WI38 (cell line): ENCODE data around the gene OAT.

Experiments used
- H3K4me3 ChIP-seq: 2 replicates; pipeline ENCODE4 v1.5.1; 2011; ENCODE audit warnings: low read depth, mild to moderate bottlenecking, control low read depth, low read length
- TF ChIP-seq, protein P1 (sequence below): IDR thresholded peaks from 2 replicates; pipeline ENCODE4 v1.5.1; 2012; ENCODE audit warnings: low read depth, mild to moderate bottlenecking, control low read depth, low read length

Gene OAT

DNA sequence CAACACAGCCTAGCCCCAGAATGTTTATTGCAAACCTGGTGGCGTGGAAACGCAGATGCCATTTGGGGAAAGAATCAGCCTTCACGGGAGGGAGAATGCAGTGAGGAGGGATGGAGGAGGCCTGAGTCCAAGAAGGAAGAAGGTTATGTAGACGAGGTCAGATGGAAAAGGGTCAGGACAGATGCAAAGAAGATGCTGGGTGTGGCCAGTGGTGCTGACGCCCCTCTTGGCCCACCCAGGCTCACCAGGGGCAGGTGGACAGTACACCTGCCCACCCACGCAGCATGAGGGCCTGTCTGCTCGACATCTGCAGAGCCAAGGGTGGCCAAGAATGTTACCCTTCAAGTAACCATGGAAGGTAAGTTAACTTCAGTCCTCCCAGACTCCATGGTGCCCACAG is 40.5 kb downstream of the OAT start:
- TF ChIP-seq, protein P1, sequence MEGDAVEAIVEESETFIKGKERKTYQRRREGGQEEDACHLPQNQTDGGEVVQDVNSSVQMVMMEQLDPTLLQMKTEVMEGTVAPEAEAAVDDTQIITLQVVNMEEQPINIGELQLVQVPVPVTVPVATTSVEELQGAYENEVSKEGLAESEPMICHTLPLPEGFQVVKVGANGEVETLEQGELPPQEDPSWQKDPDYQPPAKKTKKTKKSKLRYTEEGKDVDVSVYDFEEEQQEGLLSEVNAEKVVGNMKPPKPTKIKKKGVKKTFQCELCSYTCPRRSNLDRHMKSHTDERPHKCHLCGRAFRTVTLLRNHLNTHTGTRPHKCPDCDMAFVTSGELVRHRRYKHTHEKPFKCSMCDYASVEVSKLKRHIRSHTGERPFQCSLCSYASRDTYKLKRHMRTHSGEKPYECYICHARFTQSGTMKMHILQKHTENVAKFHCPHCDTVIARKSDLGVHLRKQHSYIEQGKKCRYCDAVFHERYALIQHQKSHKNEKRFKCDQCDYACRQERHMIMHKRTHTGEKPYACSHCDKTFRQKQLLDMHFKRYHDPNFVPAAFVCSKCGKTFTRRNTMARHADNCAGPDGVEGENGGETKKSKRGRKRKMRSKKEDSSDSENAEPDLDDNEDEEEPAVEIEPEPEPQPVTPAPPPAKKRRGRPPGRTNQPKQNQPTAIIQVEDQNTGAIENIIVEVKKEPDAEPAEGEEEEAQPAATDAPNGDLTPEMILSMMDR: no peak
- H3K4me3 ChIP-seq: no peak overlapping the region

DNA sequence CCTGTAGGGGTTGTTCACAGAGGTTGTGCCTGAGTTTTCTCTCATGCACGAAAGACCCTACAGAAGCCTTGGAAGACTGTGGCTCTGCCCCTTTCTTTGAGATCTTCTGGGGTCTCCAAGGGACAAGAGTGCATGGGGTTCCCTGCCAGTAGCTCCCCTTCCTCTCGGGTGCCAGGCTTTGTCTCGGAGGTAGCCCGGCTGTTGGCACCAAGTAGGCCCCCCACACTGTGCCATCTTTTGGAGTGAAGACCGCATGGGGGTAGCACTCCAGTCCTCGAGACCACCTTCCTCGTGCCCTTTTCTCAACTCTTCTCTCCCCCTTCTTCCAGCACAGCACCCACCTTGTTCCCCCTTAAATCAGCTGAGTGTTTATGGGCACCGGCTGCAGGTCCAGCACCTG is 41.6 kb downstream of the OAT start:
- no peak overlapping the region for H3K4me3 ChIP-seq
- TF ChIP-seq, protein P1: no peak

DNA sequence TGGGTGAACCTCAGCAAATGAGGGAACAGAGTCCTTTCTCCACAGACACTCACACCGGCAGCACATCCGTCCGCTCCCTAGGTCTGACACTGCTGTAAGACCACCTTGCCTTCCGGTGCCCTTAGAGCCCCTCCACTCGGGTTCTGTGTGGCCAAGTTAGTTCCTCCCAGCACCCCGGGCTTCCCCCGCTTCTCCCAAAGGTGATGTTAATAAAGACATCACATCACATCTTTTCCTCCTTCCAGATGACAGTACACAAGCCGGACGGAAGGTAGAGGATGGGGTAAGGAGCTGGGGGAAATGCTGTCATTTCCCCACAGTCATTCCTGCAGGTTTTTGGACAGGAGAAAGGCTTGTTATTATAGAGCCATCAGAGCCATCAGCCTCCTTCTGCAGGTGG is 42.3 kb downstream of the OAT start:
- TF ChIP-seq, protein P1: no peak
- no peak overlapping the region for H3K4me3 ChIP-seq

DNA sequence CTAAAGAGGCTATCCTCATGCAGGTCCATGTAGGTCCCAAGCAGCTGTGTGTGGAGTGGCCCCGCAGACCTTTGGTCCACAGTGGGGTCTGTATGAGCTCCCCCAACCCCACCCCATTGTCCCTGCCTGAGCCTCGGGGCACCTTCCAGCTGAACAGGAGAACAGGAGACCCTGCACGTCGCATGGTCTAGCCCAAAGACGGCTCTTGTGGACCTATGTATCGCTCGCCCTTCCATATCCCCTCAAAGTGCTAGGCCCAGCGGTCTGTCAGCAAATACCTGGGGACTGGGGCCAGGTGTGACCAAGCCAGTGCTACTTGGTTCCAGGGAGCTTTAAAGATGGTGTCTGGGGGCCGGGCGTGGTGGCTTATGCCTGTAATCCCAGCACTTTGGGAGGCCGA is 43.0 kb downstream of the OAT start:
- H3K4me3 ChIP-seq: no peak overlapping the region
- TF ChIP-seq, protein P1: no peak

DNA sequence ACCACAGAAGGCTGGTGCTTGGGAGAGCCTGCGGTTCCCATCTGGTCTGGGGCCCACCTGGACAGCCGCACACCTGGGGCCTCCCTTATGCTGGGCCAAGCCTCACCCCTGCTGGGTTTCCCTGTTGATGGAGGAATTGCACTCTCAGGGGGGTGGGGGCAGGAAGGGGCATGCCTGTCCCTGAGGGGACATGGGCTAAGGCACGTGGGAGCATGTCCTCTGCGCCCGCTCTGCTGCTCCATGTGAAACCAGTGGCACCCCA is 43.4 kb downstream of the OAT start:
- H3K4me3 ChIP-seq: no peak overlapping the region
- TF ChIP-seq, protein P1: no peak

DNA sequence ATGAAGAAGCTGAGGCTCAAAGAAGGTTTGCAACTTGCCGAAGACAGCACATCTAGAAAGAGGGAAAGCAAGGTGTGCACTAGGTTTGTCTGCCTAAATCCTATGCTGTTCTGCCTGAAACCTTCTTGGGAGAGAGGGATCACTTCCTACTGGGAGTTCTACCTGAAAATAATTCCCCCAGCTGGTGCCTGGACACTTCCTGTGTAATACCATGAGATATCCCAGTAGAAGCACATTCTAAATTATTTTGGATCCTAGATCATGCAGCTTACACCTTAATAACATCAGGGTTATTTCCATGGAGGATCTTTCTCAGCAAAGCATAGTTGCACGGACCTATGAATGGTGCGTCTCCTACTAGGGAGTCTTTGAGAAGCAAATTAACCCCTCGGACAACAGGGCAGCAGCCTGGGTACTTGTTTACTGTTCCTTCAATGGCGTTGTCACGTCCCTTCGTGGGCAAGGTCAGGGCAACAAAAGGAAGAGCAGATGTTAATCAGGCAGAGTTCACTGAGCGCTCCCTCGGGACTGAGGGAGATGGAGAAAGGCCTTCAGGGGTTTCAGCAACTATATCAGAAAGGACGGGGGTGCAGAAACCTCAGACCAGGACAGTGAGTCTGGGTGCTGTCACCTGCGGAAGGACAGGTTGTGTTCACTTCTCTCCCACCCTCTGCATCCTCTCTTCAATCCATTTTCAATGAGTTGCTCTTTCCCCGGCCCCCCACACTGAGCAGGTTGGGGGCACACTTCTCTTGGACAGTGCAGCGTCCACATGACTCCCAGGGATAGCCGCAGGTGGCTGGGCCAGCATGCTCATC is 44.0 kb downstream of the OAT start:
- TF ChIP-seq, protein P1: no peak
- H3K4me3 ChIP-seq: no peak overlapping the region

DNA sequence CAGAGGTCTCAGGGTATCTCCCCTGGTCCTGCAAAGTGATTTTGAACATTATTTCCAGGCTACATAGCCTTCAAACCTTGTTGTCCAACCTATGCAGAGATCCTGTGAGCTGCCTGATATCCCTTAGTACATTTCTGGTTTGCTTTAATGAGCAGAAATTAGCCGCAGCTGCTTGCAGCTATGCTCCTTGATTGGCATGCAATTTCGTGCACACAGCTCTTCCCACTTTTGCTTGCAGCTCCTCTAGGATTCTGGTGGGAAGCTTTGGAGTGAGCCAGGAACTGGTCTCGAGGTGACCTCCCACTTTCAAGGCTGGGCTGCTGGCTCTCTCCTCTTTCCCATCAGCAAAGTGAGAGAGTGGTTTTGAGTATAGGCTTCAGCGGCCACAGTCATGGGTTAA is 45.8 kb downstream of the OAT start:
- TF ChIP-seq, protein P1: no peak
- no peak overlapping the region for H3K4me3 ChIP-seq
